ENCODE results near the gene CD8B2. TPM values are rescaled to one million over a fixed set of nuclear protein-coding genes. Genes with fewer than 3 reads are reported as not detected.

Gene CD8B2
- total and polyA plus RNA-seq, 9 of the 15 experiments (the other 6 are each of a cell fraction or from before 2014, with no cell fraction given): 0.03 TPM; not detected in 8

DNA sequence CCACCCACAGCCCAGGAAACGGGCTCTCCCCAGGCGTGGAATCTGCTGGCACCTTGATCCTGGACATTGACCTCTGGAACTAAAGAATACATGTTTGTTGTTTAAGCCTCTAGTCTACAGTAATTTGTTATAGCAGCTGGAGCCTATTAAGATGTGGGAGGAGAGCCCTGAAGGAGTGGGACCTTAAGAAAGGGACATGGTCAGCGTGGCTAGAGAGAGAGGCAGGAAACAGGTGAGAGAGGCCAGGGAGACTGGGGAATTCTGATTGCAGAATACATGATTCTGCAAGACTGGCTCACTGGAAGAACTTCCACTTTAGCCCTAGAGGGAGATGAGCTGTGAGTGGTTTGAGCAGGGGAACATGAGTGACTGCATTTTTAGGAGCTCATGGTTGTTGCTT lies 83.2 kb downstream of the CD8B2 start:
- no peak for ATAC-seq
- CTCF ChIA-PET (ENCODE audit: low intra/inter-chr PET ratio): no interaction called here
- in situ Hi-C loops (cut with MboI): no loop called here

More for the DNA sequence above, 83.2 kb downstream of the CD8B2 start:
- intact Hi-C loops (cut with micrococcal nuclease): no loop called here
- Histone ChIP-seq H4K20me1 (replicated peaks; ENCODE audit: control insufficient read depth, insufficient read depth, low read length) (no peaks in the 10 kb centered on the region), H3K4me1 (replicated peaks in 1 of 2; ENCODE audit: control insufficient read depth in 2 of 2, insufficient read depth in 2 of 2, low read length in 2 of 2) (no peaks in the 10 kb centered on the region), H3K9ac (ENCODE audit: insufficient read depth in 1 of 2, low read depth in 2 of 2, low read length in 2 of 2) (no peak overlapping the region), H3K27ac (ENCODE audit: extremely low read depth, low read depth, low read length) (no peak overlapping the region), H3K4me3 (no peak overlapping the region), H3K79me2 (ENCODE audit: control insufficient read depth, insufficient read depth, low read length) (no peaks in the 10 kb centered on the region), H3K36me3 (ENCODE audit: control insufficient read depth, insufficient read depth, low read length) (no peaks in the 10 kb centered on the region), H2AFZ (ENCODE audit: low read depth, low read length) (no peak overlapping the region), H3K9me3 (replicated peaks; ENCODE audit: control insufficient read depth, insufficient read depth, low read depth, low read length) (no peaks in the 10 kb centered on the region), H3K27me3 (ENCODE audit: control insufficient read depth in 2 of 2, insufficient read depth in 2 of 2, low read length in 2 of 2) (peaks cover 0 to 4% of the 10 kb centered on the region in 2 experiments; a peak in 1 of 5 replicates), H3K9me1 (ENCODE audit: control insufficient read depth, insufficient read depth, low read length) (no peaks in the 10 kb centered on the region), H3K4me2 (ENCODE audit: insufficient read depth, low read length) (no peak overlapping the region)
- no peak for DNase-seq (ENCODE audit: extremely low read depth in 1 of 4, low spot score in 3 of 4)
- no peak for FAIRE-seq
- no TSS peak for BruUV-seq (replicated peaks)
- POLR2A ChIA-PET: no interaction called here
- TF ChIP-seq, protein P1, sequence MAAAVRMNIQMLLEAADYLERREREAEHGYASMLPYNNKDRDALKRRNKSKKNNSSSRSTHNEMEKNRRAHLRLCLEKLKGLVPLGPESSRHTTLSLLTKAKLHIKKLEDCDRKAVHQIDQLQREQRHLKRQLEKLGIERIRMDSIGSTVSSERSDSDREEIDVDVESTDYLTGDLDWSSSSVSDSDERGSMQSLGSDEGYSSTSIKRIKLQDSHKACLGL (CRISPR knock-in tag; IDR thresholded peaks at IDR 0.05; ENCODE audit: borderline replicate concordance, poor library complexity, severe bottlenecking): no peak
- TF ChIP-seq, protein P2, sequence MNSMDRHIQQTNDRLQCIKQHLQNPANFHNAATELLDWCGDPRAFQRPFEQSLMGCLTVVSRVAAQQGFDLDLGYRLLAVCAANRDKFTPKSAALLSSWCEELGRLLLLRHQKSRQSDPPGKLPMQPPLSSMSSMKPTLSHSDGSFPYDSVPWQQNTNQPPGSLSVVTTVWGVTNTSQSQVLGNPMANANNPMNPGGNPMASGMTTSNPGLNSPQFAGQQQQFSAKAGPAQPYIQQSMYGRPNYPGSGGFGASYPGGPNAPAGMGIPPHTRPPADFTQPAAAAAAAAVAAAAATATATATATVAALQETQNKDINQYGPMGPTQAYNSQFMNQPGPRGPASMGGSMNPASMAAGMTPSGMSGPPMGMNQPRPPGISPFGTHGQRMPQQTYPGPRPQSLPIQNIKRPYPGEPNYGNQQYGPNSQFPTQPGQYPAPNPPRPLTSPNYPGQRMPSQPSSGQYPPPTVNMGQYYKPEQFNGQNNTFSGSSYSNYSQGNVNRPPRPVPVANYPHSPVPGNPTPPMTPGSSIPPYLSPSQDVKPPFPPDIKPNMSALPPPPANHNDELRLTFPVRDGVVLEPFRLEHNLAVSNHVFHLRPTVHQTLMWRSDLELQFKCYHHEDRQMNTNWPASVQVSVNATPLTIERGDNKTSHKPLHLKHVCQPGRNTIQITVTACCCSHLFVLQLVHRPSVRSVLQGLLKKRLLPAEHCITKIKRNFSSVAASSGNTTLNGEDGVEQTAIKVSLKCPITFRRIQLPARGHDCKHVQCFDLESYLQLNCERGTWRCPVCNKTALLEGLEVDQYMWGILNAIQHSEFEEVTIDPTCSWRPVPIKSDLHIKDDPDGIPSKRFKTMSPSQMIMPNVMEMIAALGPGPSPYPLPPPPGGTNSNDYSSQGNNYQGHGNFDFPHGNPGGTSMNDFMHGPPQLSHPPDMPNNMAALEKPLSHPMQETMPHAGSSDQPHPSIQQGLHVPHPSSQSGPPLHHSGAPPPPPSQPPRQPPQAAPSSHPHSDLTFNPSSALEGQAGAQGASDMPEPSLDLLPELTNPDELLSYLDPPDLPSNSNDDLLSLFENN (IDR thresholded peaks at IDR 0.05; ENCODE audit: low read depth in 2 of 2, low read length in 2 of 2): no peak
- TF ChIP-seq ZNF79 (CRISPR knock-in tag; IDR thresholded peaks at IDR 0.05; ENCODE audit: low read depth) (no peak), GABPA (tag; conservative IDR thresholded peaks at IDR 0.05; ENCODE audit: low read depth) (no peak)
- TF ChIP-seq, protein P3, sequence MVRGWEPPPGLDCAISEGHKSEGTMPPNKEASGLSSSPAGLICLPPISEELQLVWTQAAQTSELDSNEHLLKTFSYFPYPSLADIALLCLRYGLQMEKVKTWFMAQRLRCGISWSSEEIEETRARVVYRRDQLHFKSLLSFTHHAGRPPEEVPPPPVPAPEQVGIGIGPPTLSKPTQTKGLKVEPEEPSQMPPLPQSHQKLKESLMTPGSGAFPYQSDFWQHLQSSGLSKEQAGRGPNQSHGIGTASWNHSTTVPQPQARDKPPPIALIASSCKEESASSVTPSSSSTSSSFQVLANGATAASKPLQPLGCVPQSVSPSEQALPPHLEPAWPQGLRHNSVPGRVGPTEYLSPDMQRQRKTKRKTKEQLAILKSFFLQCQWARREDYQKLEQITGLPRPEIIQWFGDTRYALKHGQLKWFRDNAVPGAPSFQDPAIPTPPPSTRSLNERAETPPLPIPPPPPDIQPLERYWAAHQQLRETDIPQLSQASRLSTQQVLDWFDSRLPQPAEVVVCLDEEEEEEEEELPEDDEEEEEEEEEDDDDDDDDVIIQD (CRISPR knock-in tag; IDR thresholded peaks at IDR 0.05): no peak
- WGBS (ENCODE audit: insufficient coverage, low coverage, missing lambda C conversion rate): 0% methylated on average over 3 of the region's 3 CpGs

Other genes starting within 250 kb of the CD8B2 start
- not detected in 2 replicates for gene RGPD3, start 19.0 kb upstream of the CD8B2 start, total RNA-seq (2014; rRNA removed)
- gene RGPD3, start 19.0 kb upstream of the CD8B2 start, total RNA-seq (2014; rRNA removed; fragmentation: Illumina TruSeq; extraction: Trizol): not detected in 2 replicates
- not detected in 2 replicates for gene RGPD3, start 19.0 kb upstream of the CD8B2 start, total RNA-seq (2015; rRNA removed; fragmentation: Illumina TruSeq; extraction: Trizol)
- not detected in 2 replicates for gene RGPD3, start 19.0 kb upstream of the CD8B2 start, total RNA-seq (2021)
- 0.01 and 0.03 TPM in 2 replicates for gene RGPD3, start 19.0 kb upstream of the CD8B2 start, polyA plus RNA-seq (2011; rRNA removed)
- not detected in 2 replicates for gene RGPD3, start 19.0 kb upstream of the CD8B2 start, polyA plus RNA-seq (2014; fragmentation: Illumina TruSeq; extraction: Trizol)
- gene RGPD3, start 19.0 kb upstream of the CD8B2 start, polyA plus RNA-seq (2014; fragmentation: Nextera tagmentation; extraction: Ambion mirVana): under 1 TPM in 1 of 2 experiments, not detected in 1; 0.01 TPM
- not detected in 2 replicates for gene RGPD3, start 19.0 kb upstream of the CD8B2 start, polyA plus RNA-seq (2014; rRNA removed)

All from K562 (cell line).